Activated CD8-positive, alpha-beta T cell treated with anti-CD3 and anti-CD28 coated beads, Interleukin-2, amount 10 ng/mL, durations not matched to agents 7 days and 5 days (primary cell): ENCODE data around the gene FGF14. TPM values are rescaled to one million over a fixed set of nuclear protein-coding genes. Genes with fewer than 3 reads are reported as not detected.
"Not testable (repeated sequence)": the region's sequence is repeated elsewhere in the genome, so short reads cannot be mapped to it uniquely, and the experiment has no call there.

Experiments used
- ATAC-seq: fragments of 150-1000 bp; cut with Tn5 transposase; one replicate; pipeline ENCODE4 v1.10.0; 2021; ENCODE audit warnings: moderate library complexity
- CTCF ChIA-PET: fragments of 350-600 bp; sonication (Branson Sonifier 250); formaldehyde crosslinking; loops from one replicate; lab custom pipeline; 2021; ENCODE audit warnings: antibody characterized with exemption; lab: Charles Lee
- POLR2A ChIA-PET: fragments of 350-600 bp; sonication (Branson Sonifier 250); formaldehyde crosslinking; loops from one replicate; lab custom pipeline; 2021; ENCODE audit warnings: antibody characterized with exemption; lab: Charles Lee
- DNase-seq: peaks from one replicate; pipeline ENCODE4 v3.0.0-alpha.2; 2020
- H3K27ac Mint-ChIP-seq: one replicate; pipeline ENCODE4 v1.8.0; 2021; ENCODE audit warnings: mild to moderate bottlenecking, mixed read lengths
- H3K27me3 Mint-ChIP-seq: one replicate; pipeline ENCODE4 v1.8.0; 2021; ENCODE audit warnings: low read depth, mixed read lengths
- H3K36me3 Mint-ChIP-seq: one replicate; pipeline ENCODE4 v1.8.0; 2021; ENCODE audit warnings: low read depth, mixed read lengths
- H3K4me1 Mint-ChIP-seq: one replicate; pipeline ENCODE4 v1.8.0; 2021; ENCODE audit warnings: low read depth, mixed read lengths
- H3K4me3 Mint-ChIP-seq: one replicate; pipeline ENCODE4 v1.8.0; 2021; ENCODE audit warnings: mild to moderate bottlenecking, mixed read lengths
- H3K9me3 Mint-ChIP-seq: one replicate; pipeline ENCODE4 v1.8.0; 2022; ENCODE audit warnings: mixed read lengths; ENCODE audit not compliant: insufficient read depth
- total RNA-seq, 2 experiments: library from RNA; stranded (reverse); gene quantifications; one replicate each; pipeline ENCODE4 v1.2.3, GENCODE V29; 2021

FGF14 gene
- total RNA-seq, 2 experiments from 2014 or later = not detected

GRCh38 chr13:102138635-102139190, 263.1 kb downstream of the FGF14 start:
- DNase-seq = no peak
- Mint-ChIP-seq H3K4me3 (no peak overlapping the region), H3K4me1 (no peaks in the 10 kb centered on the region), H3K27me3 (no peaks in the 10 kb centered on the region), H3K36me3 (no peaks in the 10 kb centered on the region), H3K27ac (no peak overlapping the region), H3K9me3 (no peaks in the 10 kb centered on the region)
- ChIA-PET CTCF (no interaction called here), POLR2A (no interaction called here)
- no peak for ATAC-seq

- H3K27ac Mint-ChIP-seq, CTCF ChIA-PET, ATAC-seq, H3K4me1 Mint-ChIP-seq, H3K27me3 Mint-ChIP-seq, H3K36me3 Mint-ChIP-seq, H3K9me3 Mint-ChIP-seq, DNase-seq, POLR2A ChIA-PET, H3K4me3 Mint-ChIP-seq: not testable (repeated sequence)
Measured at GRCh38 chr13:102137904-102138303, 263.9 kb downstream of the FGF14 start.

- H3K27ac Mint-ChIP-seq = no peak overlapping the region
- H3K36me3 Mint-ChIP-seq = no peaks in the 10 kb centered on the region
- ATAC-seq = no peak
- CTCF ChIA-PET = interaction anchor here (1.4 kb wide), 1 partner anchor 992 kb away, joined by 3 read pairs; no protein-coding TSS in a partner anchor
- no peaks in the 10 kb centered on the region for H3K27me3 Mint-ChIP-seq
- POLR2A ChIA-PET = no interaction called here
- H3K4me1 Mint-ChIP-seq = no peaks in the 10 kb centered on the region
- H3K4me3 Mint-ChIP-seq = no peak overlapping the region
- no peak for DNase-seq
- H3K9me3 Mint-ChIP-seq = no peaks in the 10 kb centered on the region
Measured at GRCh38 chr13:102136735-102137296, 265.0 kb downstream of the FGF14 start.

GRCh38 chr13:102132777-102133295, 269.0 kb downstream of the FGF14 start:
- H3K9me3 Mint-ChIP-seq = no peaks in the 10 kb centered on the region
- H3K4me1 Mint-ChIP-seq = no peaks in the 10 kb centered on the region
- CTCF ChIA-PET = interaction anchor here (0.8 kb wide), 1 partner anchor 8 kb away, joined by 5 read pairs; no protein-coding TSS in a partner anchor
- POLR2A ChIA-PET = no interaction called here
- ATAC-seq (no peak), DNase-seq (no peak)
- H3K27ac Mint-ChIP-seq = no peak overlapping the region
- no peaks in the 10 kb centered on the region for H3K36me3 Mint-ChIP-seq
- no peaks in the 10 kb centered on the region for H3K27me3 Mint-ChIP-seq
- no peak overlapping the region for H3K4me3 Mint-ChIP-seq

GRCh38 chr13:102131246-102131645, 270.6 kb downstream of the FGF14 start:
- H3K4me1 Mint-ChIP-seq = no peaks in the 10 kb centered on the region
- H3K36me3 Mint-ChIP-seq = no peaks in the 10 kb centered on the region
- no peak overlapping the region for H3K4me3 Mint-ChIP-seq
- POLR2A ChIA-PET = no interaction called here
- ATAC-seq = no peak
- H3K9me3 Mint-ChIP-seq = no peaks in the 10 kb centered on the region
- CTCF ChIA-PET = interaction anchor here (0.6 to 0.8 kb wide), 2 partner anchors 16 to 409 kb away, joined by 3 to 4 read pairs; no protein-coding TSS in a partner anchor
- no peak overlapping the region for H3K27ac Mint-ChIP-seq
- no peak for DNase-seq
- no peaks in the 10 kb centered on the region for H3K27me3 Mint-ChIP-seq

- DNase-seq (no peak), ATAC-seq (no peak)
- Mint-ChIP-seq H3K36me3 (no peaks in the 10 kb centered on the region), H3K27ac (no peak overlapping the region), H3K27me3 (peaks cover 2% of the 10 kb centered on the region), H3K9me3 (no peaks in the 10 kb centered on the region), H3K4me1 (no peaks in the 10 kb centered on the region), H3K4me3 (no peak overlapping the region)
- CTCF ChIA-PET = interaction anchor here (1.4 kb wide), 1 partner anchor 13 kb away, joined by 3 read pairs; no protein-coding TSS in a partner anchor
- POLR2A ChIA-PET = no interaction called here
Measured at GRCh38 chr13:102128216-102128810, 273.5 kb downstream of the FGF14 start.

GRCh38 chr13:102127153-102127552, 274.7 kb downstream of the FGF14 start:
- Mint-ChIP-seq H3K4me3 (no peak overlapping the region), H3K36me3 (no peaks in the 10 kb centered on the region), H3K9me3 (no peaks in the 10 kb centered on the region), H3K27ac (no peak overlapping the region), H3K27me3 (peaks cover 2% of the 10 kb centered on the region), H3K4me1 (no peaks in the 10 kb centered on the region)
- DNase-seq (no peak), ATAC-seq (no peak)
- ChIA-PET POLR2A (no interaction called here), CTCF (no interaction called here)

GRCh38 chr13:102122147-102122546, 279.7 kb downstream of the FGF14 start:
- H3K9me3 Mint-ChIP-seq = no peaks in the 10 kb centered on the region
- ChIA-PET CTCF (no interaction called here), POLR2A (no interaction called here)
- H3K27ac Mint-ChIP-seq = no peak overlapping the region
- ATAC-seq (no peak), DNase-seq (no peak)
- H3K4me3 Mint-ChIP-seq = no peak overlapping the region
- H3K36me3 Mint-ChIP-seq = no peaks in the 10 kb centered on the region
- H3K27me3 Mint-ChIP-seq = peaks cover 2% of the 10 kb centered on the region
- H3K4me1 Mint-ChIP-seq = no peaks in the 10 kb centered on the region

- POLR2A ChIA-PET = no interaction called here
- DNase-seq (no peak), ATAC-seq (no peak)
- no peaks in the 10 kb centered on the region for H3K4me1 Mint-ChIP-seq
- no peaks in the 10 kb centered on the region for H3K27me3 Mint-ChIP-seq
- H3K36me3 Mint-ChIP-seq = no peaks in the 10 kb centered on the region
- no peak overlapping the region for H3K4me3 Mint-ChIP-seq
- H3K27ac Mint-ChIP-seq = no peak overlapping the region
- CTCF ChIA-PET = no interaction called here
- H3K9me3 Mint-ChIP-seq = no peaks in the 10 kb centered on the region
Measured at GRCh38 chr13:102117175-102117831, 284.5 kb downstream of the FGF14 start.

GRCh38 chr13:102103469-102103868, 298.4 kb downstream of the FGF14 start:
- DNase-seq (no peak), ATAC-seq (no peak)
- ChIA-PET CTCF (no interaction called here), POLR2A (no interaction called here)
- no peak overlapping the region for H3K27ac Mint-ChIP-seq
- H3K9me3 Mint-ChIP-seq = no peaks in the 10 kb centered on the region
- H3K4me3 Mint-ChIP-seq = no peak overlapping the region
- no peaks in the 10 kb centered on the region for H3K4me1 Mint-ChIP-seq
- H3K27me3 Mint-ChIP-seq = no peaks in the 10 kb centered on the region
- no peaks in the 10 kb centered on the region for H3K36me3 Mint-ChIP-seq

- CTCF ChIA-PET = interaction anchor here (1.2 kb wide), 1 partner anchor 11 kb away, joined by 3 read pairs; no protein-coding TSS in a partner anchor
- H3K27ac Mint-ChIP-seq = no peak overlapping the region
- ATAC-seq (no peak), DNase-seq (no peak)
- H3K9me3 Mint-ChIP-seq = no peaks in the 10 kb centered on the region
- POLR2A ChIA-PET = no interaction called here
- H3K27me3 Mint-ChIP-seq = no peaks in the 10 kb centered on the region
- no peak overlapping the region for H3K4me3 Mint-ChIP-seq
- H3K36me3 Mint-ChIP-seq = no peaks in the 10 kb centered on the region
- H3K4me1 Mint-ChIP-seq = no peaks in the 10 kb centered on the region
Measured at GRCh38 chr13:102100234-102100633, 301.6 kb downstream of the FGF14 start.

GRCh38 chr13:102097708-102098107, 304.1 kb downstream of the FGF14 start:
- Mint-ChIP-seq H3K4me3 (no peak overlapping the region), H3K27ac (no peak overlapping the region), H3K9me3 (no peaks in the 10 kb centered on the region), H3K27me3 (no peaks in the 10 kb centered on the region), H3K4me1 (no peaks in the 10 kb centered on the region), H3K36me3 (no peaks in the 10 kb centered on the region)
- DNase-seq = no peak
- ChIA-PET POLR2A (no interaction called here), CTCF (no interaction called here)
- ATAC-seq = no peak
